ENCODE results near the gene HDAC4.

The HDAC4 gene

GRCh38 chr2:239048736-239049135 lies 352.1 kb downstream of the HDAC4 start:
- TF ChIP-seq CTCF (IDR thresholded peaks at IDR 0.05; ENCODE audit: control insufficient read depth, insufficient read depth, low read depth, low read length, missing control alignments) = no peak
- DNase-seq (ENCODE audit: low read depth) = no peak
- H3K4me3 ChIP-seq (ENCODE audit: control insufficient read depth, low read depth, low read length) = no peak overlapping the region

- no peak overlapping the region for H3K4me3 ChIP-seq (ENCODE audit: control insufficient read depth, low read depth, low read length)
- no peak for TF ChIP-seq CTCF (IDR thresholded peaks at IDR 0.05; ENCODE audit: control insufficient read depth, insufficient read depth, low read depth, low read length, missing control alignments)
- DNase-seq (ENCODE audit: low read depth) = no peak
These were observed 353.0 kb downstream of the HDAC4 start for GRCh38 chr2:239047861-239048260.

- DNase-seq (ENCODE audit: low read depth) = no peak
- no peak for TF ChIP-seq CTCF (IDR thresholded peaks at IDR 0.05; ENCODE audit: control insufficient read depth, insufficient read depth, low read depth, low read length, missing control alignments)
- no peak overlapping the region for H3K4me3 ChIP-seq (ENCODE audit: control insufficient read depth, low read depth, low read length)
These were observed 353.4 kb downstream of the HDAC4 start for GRCh38 chr2:239047420-239047819.

GRCh38 chr2:239046822-239047221 lies 354.0 kb downstream of the HDAC4 start:
- DNase-seq (ENCODE audit: low read depth) = no peak
- TF ChIP-seq CTCF (IDR thresholded peaks at IDR 0.05; ENCODE audit: control insufficient read depth, insufficient read depth, low read depth, low read length, missing control alignments) = no peak
- no peak overlapping the region for H3K4me3 ChIP-seq (ENCODE audit: control insufficient read depth, low read depth, low read length)

GRCh38 chr2:239044336-239044735 lies 356.5 kb downstream of the HDAC4 start:
- no peak for TF ChIP-seq CTCF (IDR thresholded peaks at IDR 0.05; ENCODE audit: control insufficient read depth, insufficient read depth, low read depth, low read length, missing control alignments)
- DNase-seq (ENCODE audit: low read depth) = no peak
- no peak overlapping the region for H3K4me3 ChIP-seq (ENCODE audit: control insufficient read depth, low read depth, low read length)

GRCh38 chr2:239043326-239043725 lies 357.5 kb downstream of the HDAC4 start:
- TF ChIP-seq CTCF (IDR thresholded peaks at IDR 0.05; ENCODE audit: control insufficient read depth, insufficient read depth, low read depth, low read length, missing control alignments) = no peak
- no peak overlapping the region for H3K4me3 ChIP-seq (ENCODE audit: control insufficient read depth, low read depth, low read length)
- DNase-seq (ENCODE audit: low read depth) = no peak

Measured in AG09309 (cell line).